Sigmoid colon (tissue), 4 donors: Measurements from ENCODE around the gene FYN.

Source experiments
- CTCF ChIP-seq, 4 experiments: fragments of 450-650 bp in 3 of 4; fragments of 200-600 bp in 1 of 4; IDR thresholded peaks; one replicate each; pipeline ENCODE4 v1.5.1; 2016 to 2019; ENCODE audit warnings: antibody characterized with exemption in 4 of 4, mild to moderate bottlenecking in 3 of 4, moderate library complexity in 2 of 4
- EP300 ChIP-seq, 4 donors: sonication (generic); formaldehyde crosslinking; IDR thresholded peaks; one replicate each; pipeline ENCODE4 v1.6.1; 2017; ENCODE audit warnings: antibody characterized with exemption in 4 of 4
- POLR2A ChIP-seq, 2 donors: fragments of 450-650 bp; IDR thresholded peaks; one replicate each; pipeline ENCODE4 v1.6.1; 2016; ENCODE audit warnings: antibody characterized with exemption in 2 of 2, mild to moderate bottlenecking in 2 of 2, moderate library complexity in 2 of 2
- POLR2AphosphoS5 ChIP-seq, 4 donors: sonication (generic); formaldehyde crosslinking; IDR thresholded peaks; one replicate each; pipeline ENCODE4 v1.6.1; 2017; ENCODE audit warnings: antibody characterized with exemption in 4 of 4

GRCh38 chr6:111709201-111709600 is 164.1 kb downstream of the FYN start:
- TF ChIP-seq CTCF (IDR thresholded peaks at IDR 0.05), result no peak
- TF ChIP-seq EP300 (IDR thresholded peaks at IDR 0.05), result no peak
- TF ChIP-seq POLR2A (IDR thresholded peaks at IDR 0.05), result no peak
- TF ChIP-seq POLR2AphosphoS5 (IDR thresholded peaks at IDR 0.05), result no peak
